Colonic mucosa (tissue), 4 donors: ENCODE results near the gene RETREG1. TPM values are rescaled to one million over a fixed set of nuclear protein-coding genes. Genes with fewer than 3 reads are reported as not detected.

Source experiments
- DNase-seq: peaks from one replicate; pipeline ENCODE4 v3.0.0-alpha.2; 2020
- H3K27ac ChIP-seq: fragments of 200-600 bp; one replicate; pipeline ENCODE4 v1.8.0; 2021
- H3K27me3 ChIP-seq: fragments of 200-600 bp; one replicate; pipeline ENCODE4 v1.8.0; 2021
- H3K36me3 ChIP-seq: fragments of 200-600 bp; one replicate; pipeline ENCODE4 v1.8.0; 2021
- H3K4me1 ChIP-seq: fragments of 200-600 bp; one replicate; pipeline ENCODE4 v1.8.0; 2021; ENCODE audit warnings: mild to moderate bottlenecking
- H3K4me3 ChIP-seq: fragments of 200-600 bp; one replicate; pipeline ENCODE4 v1.8.0; 2021
- H3K9ac ChIP-seq, 2 donors: one replicate each; pipeline ENCODE4 v1.7.0; 2013; ENCODE audit warnings: control low read depth in 2 of 2, low read depth in 2 of 2, low read length in 2 of 2
- H3K9me3 ChIP-seq: fragments of 200-600 bp; one replicate; pipeline ENCODE4 v1.8.0; 2021
- intact Hi-C: fragments of 100-400 bp; cut with DNase I; formaldehyde crosslinking; loops from one replicate; pipeline ENCODE4 v1.14.1; 2022
- total RNA-seq, 2 donors: library from RNA; stranded (reverse); fragmentation: NEBNext Ultra II Directional in 1 of 2; extraction: Animal tissue kit (Norgen Biotek cat#: 25700) in 1 of 2; gene quantifications; one replicate each; pipeline ENCODE4 v1.2.1, GENCODE V29; 2021
- TF ChIP-seq, protein P1 (sequence below): fragments of 200-600 bp; IDR thresholded peaks from one replicate; pipeline ENCODE4 v1.8.0; 2022; ENCODE audit warnings: antibody characterized with exemption, mild to moderate bottlenecking
- donor health status: healthy.
- donor health status: DM: no; HTN: no; CAD: no.
- donor health status: DM: no; HTN: no; CAD: no.

The RETREG1 gene
- total RNA-seq, 2 donors from 2014 or later = 49.9 to 56.8 TPM

- H3K4me3 ChIP-seq = no peak overlapping the region
- H3K27ac ChIP-seq = no peak overlapping the region
- no peaks in the 10 kb centered on the region for H3K27me3 ChIP-seq
- no peaks in the 10 kb centered on the region for H3K9me3 ChIP-seq
- DNase-seq = no peak
- no peak overlapping the region for H3K9ac ChIP-seq
- peaks cover 24% of the 10 kb centered on the region for H3K36me3 ChIP-seq
- TF ChIP-seq, protein P1, sequence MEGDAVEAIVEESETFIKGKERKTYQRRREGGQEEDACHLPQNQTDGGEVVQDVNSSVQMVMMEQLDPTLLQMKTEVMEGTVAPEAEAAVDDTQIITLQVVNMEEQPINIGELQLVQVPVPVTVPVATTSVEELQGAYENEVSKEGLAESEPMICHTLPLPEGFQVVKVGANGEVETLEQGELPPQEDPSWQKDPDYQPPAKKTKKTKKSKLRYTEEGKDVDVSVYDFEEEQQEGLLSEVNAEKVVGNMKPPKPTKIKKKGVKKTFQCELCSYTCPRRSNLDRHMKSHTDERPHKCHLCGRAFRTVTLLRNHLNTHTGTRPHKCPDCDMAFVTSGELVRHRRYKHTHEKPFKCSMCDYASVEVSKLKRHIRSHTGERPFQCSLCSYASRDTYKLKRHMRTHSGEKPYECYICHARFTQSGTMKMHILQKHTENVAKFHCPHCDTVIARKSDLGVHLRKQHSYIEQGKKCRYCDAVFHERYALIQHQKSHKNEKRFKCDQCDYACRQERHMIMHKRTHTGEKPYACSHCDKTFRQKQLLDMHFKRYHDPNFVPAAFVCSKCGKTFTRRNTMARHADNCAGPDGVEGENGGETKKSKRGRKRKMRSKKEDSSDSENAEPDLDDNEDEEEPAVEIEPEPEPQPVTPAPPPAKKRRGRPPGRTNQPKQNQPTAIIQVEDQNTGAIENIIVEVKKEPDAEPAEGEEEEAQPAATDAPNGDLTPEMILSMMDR = no peak
- H3K4me1 ChIP-seq = peaks cover 14% of the 10 kb centered on the region
- intact Hi-C loops = loop anchor here (5.0 to 10.0 kb wide), 2 partner anchors 127 to 205 kb away; no protein-coding TSS in a partner anchor
Measured at GRCh38 chr5:16459451-16459850, 157.3 kb downstream of the RETREG1 start.

DNA sequence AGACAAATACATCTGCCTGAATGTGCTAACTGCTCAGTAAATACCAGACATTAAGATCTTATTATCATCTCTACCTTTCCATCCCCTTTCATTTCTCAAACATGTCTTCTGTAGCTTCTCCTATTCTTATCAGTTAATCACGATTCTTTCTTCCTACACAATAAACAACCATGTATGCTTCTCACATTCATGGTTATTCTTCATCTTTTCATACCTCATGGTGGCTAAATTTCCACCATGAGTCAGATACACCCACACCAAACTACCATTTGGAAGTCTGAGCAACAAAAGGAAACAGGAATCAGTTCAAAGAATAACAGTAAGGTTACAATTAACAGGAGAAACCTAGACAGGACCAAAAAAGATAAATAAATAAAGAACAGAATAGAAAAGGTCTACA, 158.9 kb downstream of the RETREG1 start:
- H3K27ac ChIP-seq = no peak overlapping the region
- H3K4me1 ChIP-seq = peaks cover 10% of the 10 kb centered on the region
- H3K4me3 ChIP-seq = no peak overlapping the region
- TF ChIP-seq, protein P1 = no peak
- intact Hi-C loops = loop anchor here (2.0 to 10.0 kb wide), 3 partner anchors 126 to 295 kb away; no protein-coding TSS in a partner anchor
- H3K27me3 ChIP-seq = no peaks in the 10 kb centered on the region
- DNase-seq = no peak
- H3K9me3 ChIP-seq = no peaks in the 10 kb centered on the region
- peaks cover 24% of the 10 kb centered on the region for H3K36me3 ChIP-seq
- H3K9ac ChIP-seq = no peak overlapping the region

DNA sequence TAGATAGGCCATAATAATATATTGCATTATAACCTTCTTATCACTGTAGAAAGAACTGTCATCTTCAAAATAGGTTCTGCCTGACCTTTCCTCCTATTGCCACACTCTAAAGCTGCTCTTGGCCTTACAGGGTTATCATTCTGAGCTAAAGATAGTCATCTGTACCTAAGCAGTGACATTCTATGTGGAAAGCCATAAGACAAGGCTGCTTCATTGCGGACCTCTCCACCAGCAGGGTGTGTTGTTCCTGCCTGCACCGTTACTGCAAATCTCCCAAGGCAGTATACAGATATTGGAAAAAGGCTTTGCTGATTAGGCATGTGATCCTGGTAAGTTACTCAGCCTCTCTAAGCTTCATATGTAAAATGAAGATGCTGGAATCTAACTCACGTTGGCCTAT, 159.3 kb downstream of the RETREG1 start:
- Histone ChIP-seq H3K4me1 (peaks cover 10% of the 10 kb centered on the region), H3K4me3 (no peak overlapping the region), H3K27me3 (no peaks in the 10 kb centered on the region), H3K9me3 (no peaks in the 10 kb centered on the region), H3K9ac (no peak overlapping the region), H3K27ac (no peak overlapping the region), H3K36me3 (peaks cover 23% of the 10 kb centered on the region)
- DNase-seq = no peak
- TF ChIP-seq, protein P1 = no peak
- intact Hi-C loops = loop anchor here (2.0 to 10.0 kb wide), 3 partner anchors 125 to 295 kb away; no protein-coding TSS in a partner anchor

DNA sequence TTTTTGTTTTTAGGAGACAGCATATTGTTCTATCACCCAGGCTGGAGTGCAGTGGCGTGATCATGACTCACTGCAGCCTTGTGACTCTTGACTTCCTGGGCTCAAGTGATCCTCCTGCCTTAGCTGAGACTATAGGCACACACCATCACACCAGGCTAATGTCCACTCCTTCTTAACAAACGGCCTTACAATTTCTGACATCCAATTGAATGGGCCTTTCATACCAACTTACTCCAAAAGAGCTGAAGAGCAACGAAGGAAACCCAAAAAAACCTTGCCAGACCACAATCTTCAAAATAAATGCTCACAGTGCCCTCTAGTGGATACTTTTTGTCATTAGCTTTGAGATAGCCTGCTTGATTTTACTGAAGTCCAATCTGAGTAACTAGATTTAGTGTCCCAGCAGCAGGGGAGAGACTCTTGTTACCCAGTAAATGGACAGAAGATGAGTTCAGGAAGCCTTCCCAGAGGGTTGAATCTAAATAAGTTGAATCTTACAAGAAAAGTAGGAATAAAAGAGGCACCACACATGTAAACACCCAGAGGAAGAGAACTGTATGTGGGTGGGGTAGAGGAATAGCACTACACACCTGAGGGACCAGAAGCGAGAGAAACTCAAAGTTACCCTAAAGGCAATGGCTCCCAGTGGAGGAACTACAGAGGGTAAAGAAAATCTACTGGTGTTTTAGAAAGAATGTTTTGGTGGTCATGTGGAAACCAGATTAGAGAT, 160.5 kb downstream of the RETREG1 start:
- H3K36me3 ChIP-seq = peaks cover 22% of the 10 kb centered on the region
- H3K27me3 ChIP-seq = no peaks in the 10 kb centered on the region
- intact Hi-C loops = loop anchor here (2.0 to 10.0 kb wide), 3 partner anchors 124 to 293 kb away; no protein-coding TSS in a partner anchor
- no peak overlapping the region for H3K4me3 ChIP-seq
- TF ChIP-seq, protein P1 = peak; percentile 50
- no peak overlapping the region for H3K27ac ChIP-seq
- no peaks in the 10 kb centered on the region for H3K9me3 ChIP-seq
- DNase-seq = no peak
- no peak overlapping the region for H3K9ac ChIP-seq
- no peaks in the 10 kb centered on the region for H3K4me1 ChIP-seq

DNA sequence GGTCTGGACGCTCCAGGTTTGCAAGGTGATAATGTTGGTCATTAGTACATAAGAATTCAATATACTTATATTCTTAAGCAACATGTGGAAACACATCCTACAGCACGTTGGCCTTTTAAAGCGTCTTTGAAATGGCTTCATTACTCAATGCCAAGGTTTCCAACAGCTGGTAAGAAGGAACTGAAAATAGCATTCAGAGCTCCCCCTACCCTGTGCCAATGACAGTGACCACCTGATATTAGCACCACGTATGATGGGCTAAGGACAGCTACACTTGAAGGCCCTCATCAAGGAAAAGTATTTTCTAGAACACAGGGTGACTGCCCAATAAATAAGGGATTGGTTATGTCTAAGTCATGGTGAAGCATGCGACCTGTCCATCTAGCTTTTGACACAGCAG, 161.1 kb downstream of the RETREG1 start:
- Histone ChIP-seq H3K27me3 (no peaks in the 10 kb centered on the region), H3K4me1 (no peaks in the 10 kb centered on the region), H3K27ac (no peak overlapping the region), H3K9me3 (no peaks in the 10 kb centered on the region), H3K36me3 (peaks cover 28% of the 10 kb centered on the region), H3K4me3 (no peak overlapping the region), H3K9ac (no peak overlapping the region)
- TF ChIP-seq, protein P1 = no peak
- intact Hi-C loops = loop anchor here (2.0 to 10.0 kb wide), 3 partner anchors 123 to 293 kb away; no protein-coding TSS in a partner anchor
- DNase-seq = no peak
